IPS-15b (cell line): ENCODE measurements around the gene EIF5A.
A peak's percentile ranks its signal among the peaks of the same experiment; 100 is the strongest.

Source experiments
- H3K27me3 ChIP-seq: one replicate; pipeline ENCODE4 v1.6.1; 2013; ENCODE audit warnings: low read length; ENCODE audit not compliant: control insufficient read depth, insufficient read depth
- H3K36me3 ChIP-seq: one replicate; pipeline ENCODE4 v1.6.1; 2013; ENCODE audit warnings: low read length; ENCODE audit not compliant: control insufficient read depth, insufficient read depth
- H3K4me1 ChIP-seq: one replicate; pipeline ENCODE4 v1.6.1; 2013; ENCODE audit warnings: mild to moderate bottlenecking, low read length; ENCODE audit not compliant: control insufficient read depth, insufficient read depth
- H3K4me3 ChIP-seq: one replicate; pipeline ENCODE4 v1.5.1; 2013; ENCODE audit warnings: low read depth, low read length
- H3K9ac ChIP-seq: one replicate; pipeline ENCODE4 v1.6.1; 2013; ENCODE audit warnings: low read depth, mild to moderate bottlenecking, low read length
- H3K9me3 ChIP-seq: one replicate; pipeline ENCODE4 v1.6.1; 2013; ENCODE audit warnings: mild to moderate bottlenecking, low read length; ENCODE audit not compliant: control insufficient read depth, insufficient read depth

The EIF5A gene

DNA sequence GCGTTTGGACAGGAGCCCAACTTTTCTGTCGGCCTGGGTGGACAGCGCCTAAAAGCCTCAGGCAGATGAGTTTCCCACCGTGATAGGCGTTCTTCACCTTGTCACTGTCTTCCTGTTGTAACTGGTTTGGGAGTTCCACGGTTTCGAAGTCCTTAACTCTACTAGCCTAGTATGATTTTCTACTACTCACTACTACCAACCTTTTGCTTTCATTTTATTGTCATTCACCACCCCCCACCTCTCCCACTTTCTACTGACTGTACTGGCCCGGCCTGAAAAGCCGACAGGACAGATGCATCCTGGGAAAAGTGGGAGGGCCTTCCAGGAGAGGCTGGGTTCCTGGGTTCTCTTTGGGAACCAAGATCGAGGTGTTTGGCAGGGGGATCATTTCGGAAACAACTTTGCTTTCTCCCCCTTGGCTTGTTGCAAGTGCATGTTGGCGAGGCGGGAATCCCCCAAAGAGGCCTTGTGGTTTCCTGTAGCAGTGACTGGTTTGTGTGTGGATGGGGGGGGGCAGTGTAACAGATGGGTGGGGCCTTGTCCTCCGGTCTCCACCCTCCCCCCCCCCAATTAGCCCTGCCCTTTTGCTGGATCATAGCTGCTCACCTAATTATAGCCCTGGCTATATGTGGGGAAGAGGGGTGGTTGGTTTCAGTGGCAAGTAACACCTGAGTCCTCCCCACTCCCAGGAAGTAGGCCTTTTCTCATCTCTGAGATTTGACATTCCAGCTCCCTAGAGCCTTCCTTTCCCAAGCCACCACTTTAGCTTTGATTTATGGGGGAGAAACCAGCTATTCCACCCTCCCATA, 1.4 kb downstream of the EIF5A start:
- peak overlapping the region; percentile 99 for H3K9ac ChIP-seq
- no peaks in the 10 kb centered on the region for H3K9me3 ChIP-seq
- H3K4me1 ChIP-seq, result peaks cover 2% of the 10 kb centered on the region
- H3K36me3 ChIP-seq, result peaks cover 40% of the 10 kb centered on the region
- H3K27me3 ChIP-seq, result no peaks in the 10 kb centered on the region
- H3K4me3 ChIP-seq, result peak overlapping the region; percentile 95

DNA sequence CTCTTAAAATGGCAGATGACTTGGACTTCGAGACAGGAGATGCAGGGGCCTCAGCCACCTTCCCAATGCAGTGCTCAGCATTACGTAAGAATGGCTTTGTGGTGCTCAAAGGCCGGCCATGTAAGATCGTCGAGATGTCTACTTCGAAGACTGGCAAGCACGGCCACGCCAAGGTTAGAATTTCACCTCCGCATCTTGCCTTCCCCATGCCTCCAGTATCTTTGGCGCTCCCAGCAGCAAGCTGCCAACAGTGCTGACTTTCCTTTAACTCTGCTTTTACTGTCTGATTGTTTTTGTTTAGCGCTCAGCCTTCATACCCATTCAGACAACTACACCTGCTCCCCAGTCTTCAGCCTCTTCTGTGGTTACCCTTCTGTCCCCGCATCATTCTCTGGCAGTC, 2.2 kb downstream of the EIF5A start:
- H3K4me1 ChIP-seq, result peaks cover 2% of the 10 kb centered on the region
- H3K36me3 ChIP-seq, result peaks cover 40% of the 10 kb centered on the region
- no peak overlapping the region for H3K9ac ChIP-seq

DNA sequence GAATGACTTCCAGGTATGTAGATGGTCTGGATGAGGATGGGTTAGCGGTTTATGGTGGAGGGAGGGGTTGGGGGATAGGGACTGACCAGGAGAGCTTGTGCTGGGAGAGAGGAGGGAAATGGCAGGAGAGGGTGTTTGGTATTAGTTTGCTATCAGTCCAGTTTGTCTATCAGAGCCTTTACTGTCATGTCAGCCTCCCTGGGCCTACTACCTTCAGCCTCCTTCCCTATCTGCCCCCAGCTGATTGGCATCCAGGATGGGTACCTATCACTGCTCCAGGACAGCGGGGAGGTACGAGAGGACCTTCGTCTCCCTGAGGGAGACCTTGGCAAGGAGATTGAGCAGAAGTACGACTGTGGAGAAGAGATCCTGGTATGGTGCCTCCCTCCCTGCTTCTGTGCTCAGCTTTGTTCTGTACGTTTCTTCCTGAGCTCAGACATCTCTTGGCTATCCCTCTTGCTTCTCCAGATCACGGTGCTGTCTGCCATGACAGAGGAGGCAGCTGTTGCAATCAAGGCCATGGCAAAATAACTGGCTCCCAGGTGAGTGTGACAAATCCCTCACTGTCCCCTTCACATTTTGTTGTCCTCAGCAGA, 3.8 kb downstream of the EIF5A start:
- H3K4me3 ChIP-seq, result no peak overlapping the region
- H3K36me3 ChIP-seq, result peaks cover 49% of the 10 kb centered on the region
- H3K9ac ChIP-seq, result no peak overlapping the region
- no peaks in the 10 kb centered on the region for H3K9me3 ChIP-seq
- peaks cover 2% of the 10 kb centered on the region for H3K4me1 ChIP-seq
- H3K27me3 ChIP-seq, result no peaks in the 10 kb centered on the region

More for the DNA sequence above, 2.2 kb downstream of the EIF5A start:
- Histone ChIP-seq H3K27me3 (no peaks in the 10 kb centered on the region), H3K9me3 (no peaks in the 10 kb centered on the region), H3K4me3 (peak overlapping the region; percentile 95)

DNA sequence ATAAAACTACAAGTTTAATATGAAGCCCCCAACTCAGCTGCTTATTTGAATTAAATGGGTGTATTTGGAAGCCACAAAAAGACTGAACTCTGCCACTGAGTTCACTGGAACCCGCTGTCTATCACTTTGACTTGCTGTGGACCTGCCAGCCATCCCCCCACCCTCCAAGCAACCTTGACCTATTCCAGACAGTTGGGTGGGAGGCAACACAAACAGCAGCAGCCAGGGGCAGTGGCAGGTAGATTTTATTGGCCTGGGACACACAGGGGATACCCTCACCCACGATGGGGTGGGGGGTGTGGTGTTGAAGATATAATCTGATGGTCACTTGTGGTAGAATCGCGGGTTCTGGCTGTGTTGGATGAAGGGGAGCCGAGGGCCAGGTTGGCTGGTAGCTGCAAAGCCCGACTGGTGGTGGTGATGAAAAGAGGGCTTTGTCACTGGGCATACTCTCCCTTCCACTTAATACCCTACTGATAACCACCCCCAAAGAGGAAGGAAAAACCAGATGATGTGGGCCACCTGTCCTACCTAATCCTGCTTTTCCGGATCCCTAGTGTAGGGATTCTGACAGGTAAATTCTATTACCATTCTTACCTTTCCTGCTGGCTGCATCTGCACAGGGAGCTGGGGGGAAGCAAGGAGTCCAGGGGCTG, 5.1 kb downstream of the EIF5A start:
- peaks cover 2% of the 10 kb centered on the region for H3K4me1 ChIP-seq
- no peaks in the 10 kb centered on the region for H3K27me3 ChIP-seq
- peaks cover 58% of the 10 kb centered on the region for H3K36me3 ChIP-seq
- H3K9ac ChIP-seq, result no peak overlapping the region
- no peaks in the 10 kb centered on the region for H3K9me3 ChIP-seq
- no peak overlapping the region for H3K4me3 ChIP-seq

DNA sequence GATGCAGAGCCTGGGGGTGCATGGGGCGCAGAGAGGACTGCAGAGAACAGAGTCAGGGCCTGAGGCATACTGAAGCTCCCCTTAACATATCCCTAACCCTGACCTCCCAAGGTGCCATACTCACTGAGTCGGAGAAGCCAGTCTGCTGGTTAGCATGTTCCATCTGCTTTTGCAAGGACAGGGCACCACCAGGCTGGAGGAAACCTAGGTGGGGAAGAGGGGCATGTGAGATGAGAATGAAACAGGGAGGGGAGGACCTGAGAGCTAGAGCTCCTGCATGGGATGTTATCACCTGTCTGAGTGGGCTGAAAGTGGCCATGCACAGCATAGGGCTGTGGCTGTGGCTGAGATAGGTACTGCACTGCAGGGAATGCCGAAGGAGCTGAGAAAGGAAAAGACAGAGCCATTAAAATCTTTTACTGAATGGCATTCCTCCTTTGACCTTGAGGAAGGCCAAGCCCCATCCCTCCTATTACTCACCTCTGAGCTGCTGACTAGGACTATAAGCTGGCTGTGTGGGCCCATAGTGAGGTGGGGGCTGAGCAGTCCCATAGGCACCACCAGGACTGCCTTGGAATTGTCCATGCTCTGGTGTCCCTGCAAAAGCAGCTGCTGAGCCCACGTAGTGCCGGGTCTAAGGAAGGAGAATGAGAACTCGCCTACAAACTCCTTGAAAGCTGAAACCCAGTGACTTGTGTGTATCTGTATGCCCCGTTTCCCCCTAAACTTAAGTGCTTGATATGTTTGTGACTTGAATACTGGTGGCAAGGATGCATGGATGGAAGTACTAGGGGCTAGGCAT, 5.9 kb downstream of the EIF5A start:
- Histone ChIP-seq H3K27me3 (no peaks in the 10 kb centered on the region), H3K36me3 (peaks cover 65% of the 10 kb centered on the region), H3K9ac (no peak overlapping the region), H3K4me3 (no peak overlapping the region), H3K4me1 (peaks cover 2% of the 10 kb centered on the region), H3K9me3 (no peaks in the 10 kb centered on the region)

DNA sequence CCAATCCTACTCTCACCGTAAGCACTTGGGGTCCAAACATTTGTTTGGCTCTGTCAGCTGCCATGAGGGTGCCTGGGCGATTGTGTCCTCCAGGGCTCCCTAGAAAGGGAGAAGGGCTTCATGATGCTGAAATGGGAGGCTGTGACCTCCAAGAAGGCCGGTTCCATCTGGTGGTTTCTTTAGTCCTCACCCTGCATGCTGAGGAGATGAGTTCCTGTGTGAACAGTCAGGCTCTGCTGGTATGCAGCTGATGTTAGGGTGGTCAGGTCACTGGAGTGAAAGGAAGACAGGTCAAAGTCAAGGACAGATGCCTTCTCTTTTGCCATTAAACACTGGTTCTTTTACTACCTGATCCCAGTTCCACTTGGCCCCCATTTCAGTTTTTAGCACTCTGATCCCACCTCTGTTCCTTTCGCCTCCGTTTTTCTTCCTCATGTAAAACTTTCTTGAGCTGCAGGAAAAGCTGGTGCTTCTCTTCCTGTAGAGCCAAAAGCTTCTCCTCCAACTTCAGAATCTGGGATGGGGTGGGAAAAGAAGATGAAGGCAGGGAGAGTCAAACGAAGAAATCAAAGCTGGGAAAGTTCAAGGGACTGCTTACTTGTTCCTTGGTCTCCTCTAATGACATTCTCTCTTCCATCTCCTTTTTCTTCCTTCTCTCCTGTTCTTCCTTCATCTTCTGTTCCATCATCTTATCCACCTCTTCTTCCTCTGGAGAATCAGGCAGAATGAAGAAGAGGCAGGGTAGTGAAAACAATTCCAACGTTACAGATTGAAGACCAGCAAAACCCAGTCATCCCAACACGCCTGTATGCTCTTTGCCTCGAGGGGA, 6.7 kb downstream of the EIF5A start:
- peak overlapping the region; percentile 75 for H3K4me3 ChIP-seq
- no peaks in the 10 kb centered on the region for H3K27me3 ChIP-seq
- peak overlapping the region; percentile 81 for H3K9ac ChIP-seq
- H3K4me1 ChIP-seq, result peaks cover 2% of the 10 kb centered on the region
- H3K36me3 ChIP-seq, result peaks cover 73% of the 10 kb centered on the region
- H3K9me3 ChIP-seq, result no peaks in the 10 kb centered on the region

DNA sequence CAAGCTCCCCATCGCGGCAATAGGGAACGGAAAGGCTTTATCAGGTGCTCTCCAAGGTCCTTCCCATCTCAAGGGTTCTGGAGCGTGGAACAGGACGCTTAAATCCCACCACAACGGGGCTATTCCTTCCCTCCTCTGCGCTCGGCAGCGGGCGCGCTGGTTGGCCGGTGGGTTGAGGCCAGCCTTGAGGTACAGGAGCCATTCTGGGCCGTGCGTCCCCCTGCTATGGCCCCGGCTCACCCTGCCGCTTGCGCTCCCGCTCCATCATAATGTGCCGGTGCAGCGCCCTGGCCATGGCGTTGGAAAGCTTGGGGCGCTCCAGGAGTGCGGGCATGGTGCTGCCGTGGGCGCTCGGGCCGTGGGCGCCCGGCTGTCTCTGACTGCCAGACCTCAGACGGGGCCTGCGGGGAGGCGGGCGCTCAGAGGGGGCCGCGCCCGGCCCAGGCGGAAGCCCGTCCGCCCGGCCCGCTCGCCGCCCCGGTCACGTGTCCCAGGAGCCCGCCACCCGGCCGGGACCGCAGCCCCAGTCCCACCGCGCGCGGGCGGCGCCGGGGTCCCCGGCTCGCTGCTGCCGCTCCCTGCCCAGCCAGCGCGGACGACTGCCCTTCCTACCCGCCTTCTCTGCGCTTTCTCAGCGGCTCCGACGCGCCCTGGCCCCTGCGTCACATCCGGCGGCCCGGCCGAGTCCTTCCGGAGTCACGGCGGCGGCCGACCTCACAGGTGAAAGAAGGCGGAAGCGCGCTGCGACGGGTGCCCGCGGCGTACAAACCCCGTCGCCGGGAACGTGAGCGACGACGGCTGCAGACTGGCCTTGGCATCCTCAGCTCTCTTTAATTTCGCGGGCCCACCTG, 7.5 kb downstream of the EIF5A start, which contains the start of gene GPS2:
Gene GPS2, minus strand, starts transcription at position 642 of the 851 bp plus-strand sequence. Its CDS starts 308 bp downstream, at position 334.
- H3K4me1 ChIP-seq, result no peaks in the 10 kb centered on the region
- peak within 1 kb of the TSS; percentile 91 for H3K9ac ChIP-seq
- H3K4me3 ChIP-seq, result peak within 1 kb of the TSS; percentile 75

DNA sequence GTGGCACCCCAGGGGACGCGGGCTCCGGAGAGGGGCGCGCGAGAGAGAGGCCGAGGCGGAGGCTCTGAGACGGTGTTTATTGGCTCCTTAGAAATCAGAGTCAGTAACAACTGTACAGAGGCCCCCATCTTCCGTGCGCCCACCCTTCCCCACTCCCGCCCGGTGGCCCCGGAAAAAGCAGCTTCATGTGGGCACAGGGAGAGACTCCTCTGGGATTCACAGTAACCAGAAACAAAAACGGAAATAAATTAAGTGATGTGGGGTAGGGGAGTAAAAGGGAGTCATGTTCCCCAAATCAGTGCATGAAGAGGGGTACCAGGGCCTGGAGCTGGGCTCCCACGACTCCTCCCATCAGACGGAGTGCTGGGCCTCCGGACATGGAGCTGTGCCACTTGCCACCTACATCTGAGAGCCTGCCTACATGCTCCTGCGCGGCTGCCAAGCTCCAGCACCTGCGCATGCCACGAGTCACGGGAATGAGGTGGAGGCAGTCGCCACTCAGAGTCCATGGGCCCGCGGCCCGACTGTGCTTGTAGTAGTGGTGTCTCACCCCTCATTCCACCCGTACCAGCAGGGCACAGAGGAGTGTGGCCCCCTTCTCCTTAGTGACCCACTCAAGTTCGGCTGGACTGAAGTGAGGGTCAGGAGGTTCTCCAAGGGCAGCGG, 8.3 kb downstream of the EIF5A start:
- Histone ChIP-seq H3K4me3 (peak overlapping the region; percentile 75), H3K27me3 (no peaks in the 10 kb centered on the region), H3K9me3 (no peaks in the 10 kb centered on the region), H3K4me1 (no peaks in the 10 kb centered on the region), H3K36me3 (peaks cover 64% of the 10 kb centered on the region), H3K9ac (peak overlapping the region; percentile 91)

More for the DNA sequence above, 7.5 kb downstream of the EIF5A start, which contains the start of gene GPS2:
- H3K9me3 ChIP-seq, result no peaks in the 10 kb centered on the region
- peaks cover 67% of the 10 kb centered on the region for H3K36me3 ChIP-seq
- H3K27me3 ChIP-seq, result no peaks in the 10 kb centered on the region

DNA sequence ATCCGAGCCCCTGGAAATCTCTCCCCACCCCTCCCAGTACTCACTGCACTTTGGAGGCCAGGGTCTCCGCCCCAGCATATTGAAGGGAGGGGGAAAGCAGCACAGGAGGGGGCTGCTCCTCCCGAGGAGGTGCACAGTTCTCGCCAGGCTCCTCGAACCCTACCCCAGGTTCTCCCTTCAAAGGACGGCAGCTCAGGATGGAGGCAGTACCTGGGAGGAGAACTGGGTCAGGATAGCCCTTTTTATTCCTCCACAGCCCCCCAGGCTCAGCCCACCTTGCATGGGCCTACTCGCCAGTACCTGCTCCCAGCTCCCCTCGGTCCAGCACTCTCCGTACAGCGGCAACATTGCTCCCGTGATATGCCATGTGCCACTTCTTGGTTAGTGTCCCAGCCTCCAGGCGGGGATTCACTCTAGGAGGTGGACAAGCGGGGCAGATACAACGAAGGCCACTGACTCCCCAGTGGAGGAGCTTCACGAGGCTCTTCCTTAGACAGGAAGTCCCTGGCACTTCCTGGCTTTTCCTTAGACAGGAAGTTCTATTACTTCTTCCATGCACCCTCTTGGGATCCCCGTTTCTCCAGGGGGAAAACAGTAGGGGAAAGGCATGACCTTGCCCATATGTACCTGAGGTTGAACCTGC, 9.9 kb downstream of the EIF5A start:
- Histone ChIP-seq H3K9ac (no peak overlapping the region), H3K4me1 (no peaks in the 10 kb centered on the region), H3K4me3 (no peak overlapping the region), H3K9me3 (no peaks in the 10 kb centered on the region), H3K36me3 (peaks cover 70% of the 10 kb centered on the region), H3K27me3 (no peaks in the 10 kb centered on the region)
